HEK293 (cell line): ENCODE data around the gene INTS6.

Experiments used
- GFI1B ChIP-seq: fragments of 450-650 bp; formaldehyde crosslinking; IDR thresholded peaks from 2 replicates; pipeline ENCODE4 v1.5.1; 2016; ENCODE audit warnings: missing biosample characterization, missing genetic modification characterization
- HOXD13 ChIP-seq: sonication (generic); formaldehyde crosslinking; IDR thresholded peaks from 2 replicates; pipeline ENCODE4 v1.8.0; 2022; ENCODE audit warnings: missing genetic modification reagents, borderline replicate concordance
- IKZF3 ChIP-seq: fragments of 450-650 bp; IDR thresholded peaks from 2 replicates; pipeline ENCODE4 v1.5.0; 2018; ENCODE audit warnings: missing biosample characterization, mild to moderate bottlenecking, missing genetic modification characterization, moderate library complexity
- RBAK ChIP-seq: fragments of 450-650 bp; formaldehyde crosslinking; IDR thresholded peaks from 2 replicates; pipeline ENCODE4 v1.5.1; 2016; ENCODE audit warnings: missing biosample characterization, missing genetic modification characterization
- SP2 ChIP-seq: fragments of 450-650 bp; formaldehyde crosslinking; IDR thresholded peaks from 2 replicates; pipeline ENCODE4 v1.5.1; 2016; ENCODE audit warnings: missing biosample characterization, missing genetic modification characterization
- ZBTB48 ChIP-seq: fragments of 450-650 bp; formaldehyde crosslinking; IDR thresholded peaks from 2 replicates; pipeline ENCODE4 v1.5.1; 2016; ENCODE audit warnings: missing biosample characterization, missing genetic modification characterization
- ZIC2 ChIP-seq: fragments of 450-650 bp; formaldehyde crosslinking; IDR thresholded peaks from 2 replicates; pipeline ENCODE4 v1.5.1; 2016; ENCODE audit warnings: missing biosample characterization, missing genetic modification characterization
- ZNF138 ChIP-seq: fragments of 450-650 bp; formaldehyde crosslinking; IDR thresholded peaks from 2 replicates; pipeline ENCODE4 v1.5.1; 2016; ENCODE audit warnings: missing biosample characterization, missing genetic modification characterization, borderline replicate concordance
- ZNF19 ChIP-seq: fragments of 450-650 bp; formaldehyde crosslinking; IDR thresholded peaks from 2 replicates; pipeline ENCODE4; 2016; ENCODE audit warnings: missing biosample characterization, missing genetic modification characterization, low read depth
- ZNF292 ChIP-seq: fragments of 450-650 bp; formaldehyde crosslinking; IDR thresholded peaks from 2 replicates; pipeline ENCODE4 v1.5.1; 2016; ENCODE audit warnings: low read depth, missing biosample characterization, missing genetic modification characterization, borderline replicate concordance
- ZNF354C ChIP-seq: fragments of 450-650 bp; formaldehyde crosslinking; IDR thresholded peaks from 2 replicates; pipeline ENCODE4 v1.5.1; 2016; ENCODE audit warnings: missing biosample characterization, missing genetic modification characterization, low read depth, borderline replicate concordance
- ZNF585B ChIP-seq: fragments of 450-650 bp; formaldehyde crosslinking; IDR thresholded peaks from 2 replicates; pipeline ENCODE4 v1.5.1; 2016; ENCODE audit warnings: missing biosample characterization, missing genetic modification characterization
- ZNF596 ChIP-seq: fragments of 450-650 bp; IDR thresholded peaks from 2 replicates; pipeline ENCODE4 v1.5.0; 2018; ENCODE audit warnings: missing biosample characterization, mild to moderate bottlenecking, missing genetic modification characterization, moderate library complexity
- ZNF626 ChIP-seq: fragments of 450-650 bp; sonication (Bioruptor Pico); formaldehyde crosslinking; IDR thresholded peaks from 2 replicates; pipeline ENCODE4 v1.5.1; 2018; ENCODE audit warnings: missing biosample characterization, missing genetic modification characterization, inconsistent platforms
- ZNF664 ChIP-seq: fragments of 450-650 bp; formaldehyde crosslinking; IDR thresholded peaks from 2 replicates; pipeline ENCODE4 v1.5.1; 2016; ENCODE audit warnings: missing biosample characterization, missing genetic modification characterization
- ZNF747 ChIP-seq: fragments of 450-650 bp; formaldehyde crosslinking; IDR thresholded peaks from 2 replicates; pipeline ENCODE4 v1.5.1; 2016; ENCODE audit warnings: missing biosample characterization, missing genetic modification characterization
- ZNF792 ChIP-seq: fragments of 450-650 bp; formaldehyde crosslinking; IDR thresholded peaks from 2 replicates; pipeline ENCODE4 v1.5.1; 2016; ENCODE audit warnings: missing biosample characterization, missing genetic modification characterization
- ZNF837 ChIP-seq: fragments of 450-650 bp; formaldehyde crosslinking; IDR thresholded peaks from 2 replicates; pipeline ENCODE4 v1.5.1; 2016; ENCODE audit warnings: missing biosample characterization, missing genetic modification characterization
- TF ChIP-seq, protein P1 (sequence below): fragments of 450-650 bp; formaldehyde crosslinking; IDR thresholded peaks from 2 replicates; pipeline ENCODE4 v1.5.1; 2016; ENCODE audit warnings: missing biosample characterization, missing genetic modification characterization, borderline replicate concordance
- TF ChIP-seq, protein P2 (sequence below): fragments of 450-650 bp; formaldehyde crosslinking; IDR thresholded peaks from 2 replicates; pipeline ENCODE4 v1.5.1; 2016; ENCODE audit warnings: missing biosample characterization, missing genetic modification characterization
- TF ChIP-seq, protein P3 (sequence below): fragments of 450-650 bp; formaldehyde crosslinking; IDR thresholded peaks from 2 replicates; pipeline ENCODE4 v1.5.1; 2016; ENCODE audit warnings: missing biosample characterization, missing genetic modification characterization
- TF ChIP-seq, protein P4 (sequence below): fragments of 450-650 bp; formaldehyde crosslinking; IDR thresholded peaks from 2 replicates; pipeline ENCODE4 v1.5.1; 2016; ENCODE audit warnings: missing biosample characterization, missing genetic modification characterization, low read depth
- TF ChIP-seq, protein P5 (sequence below): fragments of 450-650 bp; formaldehyde crosslinking; IDR thresholded peaks from 2 replicates; pipeline ENCODE4 v1.5.1; 2017; ENCODE audit warnings: missing biosample characterization, missing genetic modification characterization
- TF ChIP-seq, protein P6 (sequence below): fragments of 450-650 bp; formaldehyde crosslinking; IDR thresholded peaks from 2 replicates; pipeline ENCODE4 v1.5.1; 2017; ENCODE audit warnings: missing biosample characterization, missing genetic modification characterization

The INTS6 gene

DNA sequence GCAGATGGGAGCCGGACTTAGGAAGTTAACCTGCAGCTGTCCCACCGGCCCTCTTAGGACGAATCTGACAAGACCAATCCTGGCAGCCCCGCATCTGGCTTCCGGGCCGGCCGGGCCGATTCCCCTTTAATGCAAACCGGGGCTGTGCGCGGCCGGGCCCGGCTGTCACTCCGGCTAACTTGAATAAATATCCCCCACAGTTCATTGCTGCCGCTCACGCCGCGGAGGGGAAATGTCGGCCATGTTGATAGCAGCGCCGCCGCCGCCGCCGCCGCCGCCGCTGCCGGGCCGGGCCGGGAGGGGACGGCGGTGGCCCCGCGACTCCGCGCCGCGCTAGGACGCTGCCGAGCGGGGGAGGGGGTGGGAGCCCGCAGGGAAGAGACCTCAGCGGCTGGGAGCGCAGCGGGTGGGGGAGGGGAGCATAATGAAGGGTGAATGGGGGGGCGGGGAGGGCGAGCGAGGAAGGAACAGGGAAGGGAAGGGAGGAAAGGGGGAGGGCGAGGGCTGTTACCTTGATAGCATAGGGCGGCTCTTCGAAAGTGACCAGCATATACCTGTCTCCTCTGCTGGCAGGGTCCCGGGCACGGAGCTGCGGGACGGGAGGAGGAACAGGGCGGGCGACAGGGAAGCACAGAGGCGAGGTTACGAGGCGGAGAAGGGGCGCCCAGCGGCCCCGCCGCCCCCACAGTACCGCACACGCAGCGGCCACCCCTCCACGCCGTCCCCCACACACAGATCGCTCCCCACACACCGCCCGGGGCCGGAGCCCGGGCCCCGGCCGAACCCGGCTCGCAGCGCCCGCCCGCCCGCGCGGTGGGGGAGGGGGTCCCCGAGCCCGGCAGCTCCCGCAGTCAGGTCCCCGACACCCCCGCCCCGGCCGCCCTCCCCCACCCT lies 1.1 kb downstream of the INTS6 start (continued):
- TF ChIP-seq, protein P1, sequence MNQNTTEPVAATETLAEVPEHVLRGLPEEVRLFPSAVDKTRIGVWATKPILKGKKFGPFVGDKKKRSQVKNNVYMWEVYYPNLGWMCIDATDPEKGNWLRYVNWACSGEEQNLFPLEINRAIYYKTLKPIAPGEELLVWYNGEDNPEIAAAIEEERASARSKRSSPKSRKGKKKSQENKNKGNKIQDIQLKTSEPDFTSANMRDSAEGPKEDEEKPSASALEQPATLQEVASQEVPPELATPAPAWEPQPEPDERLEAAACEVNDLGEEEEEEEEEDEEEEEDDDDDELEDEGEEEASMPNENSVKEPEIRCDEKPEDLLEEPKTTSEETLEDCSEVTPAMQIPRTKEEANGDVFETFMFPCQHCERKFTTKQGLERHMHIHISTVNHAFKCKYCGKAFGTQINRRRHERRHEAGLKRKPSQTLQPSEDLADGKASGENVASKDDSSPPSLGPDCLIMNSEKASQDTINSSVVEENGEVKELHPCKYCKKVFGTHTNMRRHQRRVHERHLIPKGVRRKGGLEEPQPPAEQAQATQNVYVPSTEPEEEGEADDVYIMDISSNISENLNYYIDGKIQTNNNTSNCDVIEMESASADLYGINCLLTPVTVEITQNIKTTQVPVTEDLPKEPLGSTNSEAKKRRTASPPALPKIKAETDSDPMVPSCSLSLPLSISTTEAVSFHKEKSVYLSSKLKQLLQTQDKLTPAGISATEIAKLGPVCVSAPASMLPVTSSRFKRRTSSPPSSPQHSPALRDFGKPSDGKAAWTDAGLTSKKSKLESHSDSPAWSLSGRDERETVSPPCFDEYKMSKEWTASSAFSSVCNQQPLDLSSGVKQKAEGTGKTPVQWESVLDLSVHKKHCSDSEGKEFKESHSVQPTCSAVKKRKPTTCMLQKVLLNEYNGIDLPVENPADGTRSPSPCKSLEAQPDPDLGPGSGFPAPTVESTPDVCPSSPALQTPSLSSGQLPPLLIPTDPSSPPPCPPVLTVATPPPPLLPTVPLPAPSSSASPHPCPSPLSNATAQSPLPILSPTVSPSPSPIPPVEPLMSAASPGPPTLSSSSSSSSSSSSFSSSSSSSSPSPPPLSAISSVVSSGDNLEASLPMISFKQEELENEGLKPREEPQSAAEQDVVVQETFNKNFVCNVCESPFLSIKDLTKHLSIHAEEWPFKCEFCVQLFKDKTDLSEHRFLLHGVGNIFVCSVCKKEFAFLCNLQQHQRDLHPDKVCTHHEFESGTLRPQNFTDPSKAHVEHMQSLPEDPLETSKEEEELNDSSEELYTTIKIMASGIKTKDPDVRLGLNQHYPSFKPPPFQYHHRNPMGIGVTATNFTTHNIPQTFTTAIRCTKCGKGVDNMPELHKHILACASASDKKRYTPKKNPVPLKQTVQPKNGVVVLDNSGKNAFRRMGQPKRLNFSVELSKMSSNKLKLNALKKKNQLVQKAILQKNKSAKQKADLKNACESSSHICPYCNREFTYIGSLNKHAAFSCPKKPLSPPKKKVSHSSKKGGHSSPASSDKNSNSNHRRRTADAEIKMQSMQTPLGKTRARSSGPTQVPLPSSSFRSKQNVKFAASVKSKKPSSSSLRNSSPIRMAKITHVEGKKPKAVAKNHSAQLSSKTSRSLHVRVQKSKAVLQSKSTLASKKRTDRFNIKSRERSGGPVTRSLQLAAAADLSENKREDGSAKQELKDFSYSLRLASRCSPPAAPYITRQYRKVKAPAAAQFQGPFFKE (tag by site-specific recombination), result no peak
- TF ChIP-seq ZIC2 (tag by site-specific recombination) (no peak), SP2 (peak; percentile 79), ZNF292 (tag by site-specific recombination) (no peak), GFI1B (no peak), ZNF596 (tag by site-specific recombination) (no peak), ZNF664 (tag by site-specific recombination) (no peak), ZNF792 (no peak), ZNF19 (no peak), ZNF747 (tag by site-specific recombination) (no peak), IKZF3 (no peak), ZNF837 (no peak), HOXD13 (CRISPR knock-in tag) (no peak), ZNF585B (tag by site-specific recombination) (no peak), ZNF354C (tag by site-specific recombination) (no peak), ZNF626 (no peak), ZNF138 (tag by site-specific recombination) (no peak), RBAK (tag by site-specific recombination) (no peak), ZBTB48 (tag by site-specific recombination) (no peak)
- TF ChIP-seq, protein P2, sequence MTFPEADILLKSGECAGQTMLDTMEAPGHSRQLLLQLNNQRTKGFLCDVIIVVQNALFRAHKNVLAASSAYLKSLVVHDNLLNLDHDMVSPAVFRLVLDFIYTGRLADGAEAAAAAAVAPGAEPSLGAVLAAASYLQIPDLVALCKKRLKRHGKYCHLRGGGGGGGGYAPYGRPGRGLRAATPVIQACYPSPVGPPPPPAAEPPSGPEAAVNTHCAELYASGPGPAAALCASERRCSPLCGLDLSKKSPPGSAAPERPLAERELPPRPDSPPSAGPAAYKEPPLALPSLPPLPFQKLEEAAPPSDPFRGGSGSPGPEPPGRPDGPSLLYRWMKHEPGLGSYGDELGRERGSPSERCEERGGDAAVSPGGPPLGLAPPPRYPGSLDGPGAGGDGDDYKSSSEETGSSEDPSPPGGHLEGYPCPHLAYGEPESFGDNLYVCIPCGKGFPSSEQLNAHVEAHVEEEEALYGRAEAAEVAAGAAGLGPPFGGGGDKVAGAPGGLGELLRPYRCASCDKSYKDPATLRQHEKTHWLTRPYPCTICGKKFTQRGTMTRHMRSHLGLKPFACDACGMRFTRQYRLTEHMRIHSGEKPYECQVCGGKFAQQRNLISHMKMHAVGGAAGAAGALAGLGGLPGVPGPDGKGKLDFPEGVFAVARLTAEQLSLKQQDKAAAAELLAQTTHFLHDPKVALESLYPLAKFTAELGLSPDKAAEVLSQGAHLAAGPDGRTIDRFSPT (tag by site-specific recombination), result no peak; the same call in 1 of the 2 replicates
- TF ChIP-seq, protein P3, sequence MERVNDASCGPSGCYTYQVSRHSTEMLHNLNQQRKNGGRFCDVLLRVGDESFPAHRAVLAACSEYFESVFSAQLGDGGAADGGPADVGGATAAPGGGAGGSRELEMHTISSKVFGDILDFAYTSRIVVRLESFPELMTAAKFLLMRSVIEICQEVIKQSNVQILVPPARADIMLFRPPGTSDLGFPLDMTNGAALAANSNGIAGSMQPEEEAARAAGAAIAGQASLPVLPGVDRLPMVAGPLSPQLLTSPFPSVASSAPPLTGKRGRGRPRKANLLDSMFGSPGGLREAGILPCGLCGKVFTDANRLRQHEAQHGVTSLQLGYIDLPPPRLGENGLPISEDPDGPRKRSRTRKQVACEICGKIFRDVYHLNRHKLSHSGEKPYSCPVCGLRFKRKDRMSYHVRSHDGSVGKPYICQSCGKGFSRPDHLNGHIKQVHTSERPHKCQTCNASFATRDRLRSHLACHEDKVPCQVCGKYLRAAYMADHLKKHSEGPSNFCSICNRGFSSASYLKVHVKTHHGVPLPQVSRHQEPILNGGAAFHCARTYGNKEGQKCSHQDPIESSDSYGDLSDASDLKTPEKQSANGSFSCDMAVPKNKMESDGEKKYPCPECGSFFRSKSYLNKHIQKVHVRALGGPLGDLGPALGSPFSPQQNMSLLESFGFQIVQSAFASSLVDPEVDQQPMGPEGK (tag by site-specific recombination), result peak; percentile 88
- TF ChIP-seq, protein P4, sequence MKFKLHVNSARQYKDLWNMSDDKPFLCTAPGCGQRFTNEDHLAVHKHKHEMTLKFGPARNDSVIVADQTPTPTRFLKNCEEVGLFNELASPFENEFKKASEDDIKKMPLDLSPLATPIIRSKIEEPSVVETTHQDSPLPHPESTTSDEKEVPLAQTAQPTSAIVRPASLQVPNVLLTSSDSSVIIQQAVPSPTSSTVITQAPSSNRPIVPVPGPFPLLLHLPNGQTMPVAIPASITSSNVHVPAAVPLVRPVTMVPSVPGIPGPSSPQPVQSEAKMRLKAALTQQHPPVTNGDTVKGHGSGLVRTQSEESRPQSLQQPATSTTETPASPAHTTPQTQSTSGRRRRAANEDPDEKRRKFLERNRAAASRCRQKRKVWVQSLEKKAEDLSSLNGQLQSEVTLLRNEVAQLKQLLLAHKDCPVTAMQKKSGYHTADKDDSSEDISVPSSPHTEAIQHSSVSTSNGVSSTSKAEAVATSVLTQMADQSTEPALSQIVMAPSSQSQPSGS (tag by site-specific recombination), result no peak
- TF ChIP-seq, protein P5, sequence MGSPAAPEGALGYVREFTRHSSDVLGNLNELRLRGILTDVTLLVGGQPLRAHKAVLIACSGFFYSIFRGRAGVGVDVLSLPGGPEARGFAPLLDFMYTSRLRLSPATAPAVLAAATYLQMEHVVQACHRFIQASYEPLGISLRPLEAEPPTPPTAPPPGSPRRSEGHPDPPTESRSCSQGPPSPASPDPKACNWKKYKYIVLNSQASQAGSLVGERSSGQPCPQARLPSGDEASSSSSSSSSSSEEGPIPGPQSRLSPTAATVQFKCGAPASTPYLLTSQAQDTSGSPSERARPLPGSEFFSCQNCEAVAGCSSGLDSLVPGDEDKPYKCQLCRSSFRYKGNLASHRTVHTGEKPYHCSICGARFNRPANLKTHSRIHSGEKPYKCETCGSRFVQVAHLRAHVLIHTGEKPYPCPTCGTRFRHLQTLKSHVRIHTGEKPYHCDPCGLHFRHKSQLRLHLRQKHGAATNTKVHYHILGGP, result peak; percentile 55; the same call in 1 of the 2 replicates
- TF ChIP-seq, protein P6, sequence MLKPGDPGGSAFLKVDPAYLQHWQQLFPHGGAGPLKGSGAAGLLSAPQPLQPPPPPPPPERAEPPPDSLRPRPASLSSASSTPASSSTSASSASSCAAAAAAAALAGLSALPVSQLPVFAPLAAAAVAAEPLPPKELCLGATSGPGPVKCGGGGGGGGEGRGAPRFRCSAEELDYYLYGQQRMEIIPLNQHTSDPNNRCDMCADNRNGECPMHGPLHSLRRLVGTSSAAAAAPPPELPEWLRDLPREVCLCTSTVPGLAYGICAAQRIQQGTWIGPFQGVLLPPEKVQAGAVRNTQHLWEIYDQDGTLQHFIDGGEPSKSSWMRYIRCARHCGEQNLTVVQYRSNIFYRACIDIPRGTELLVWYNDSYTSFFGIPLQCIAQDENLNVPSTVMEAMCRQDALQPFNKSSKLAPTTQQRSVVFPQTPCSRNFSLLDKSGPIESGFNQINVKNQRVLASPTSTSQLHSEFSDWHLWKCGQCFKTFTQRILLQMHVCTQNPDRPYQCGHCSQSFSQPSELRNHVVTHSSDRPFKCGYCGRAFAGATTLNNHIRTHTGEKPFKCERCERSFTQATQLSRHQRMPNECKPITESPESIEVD, result no peak
